ENCODE measurements around the gene IQGAP1.
A peak's percentile ranks its signal among the peaks of the same experiment; 100 is the strongest.

Gene IQGAP1

GRCh38 chr15:90393040-90393439 lies 5.0 kb downstream of the IQGAP1 start:
- TF ChIP-seq CTCF (IDR thresholded peaks at IDR 0.05; ENCODE audit: extremely low read depth, missing control alignments), result no peak

GRCh38 chr15:90394074-90394473 lies 6.0 kb downstream of the IQGAP1 start:
- TF ChIP-seq CTCF (IDR thresholded peaks at IDR 0.05; ENCODE audit: extremely low read depth, missing control alignments), result no peak
- no peak for DNase-seq (ENCODE audit: low spot score)

More at GRCh38 chr15:90393040-90393439, 5.0 kb downstream of the IQGAP1 start:
- DNase-seq (ENCODE audit: low spot score), result no peak

GRCh38 chr15:90394748-90395442 lies 6.9 kb downstream of the IQGAP1 start:
- DNase-seq (ENCODE audit: low spot score), result no peak
- no peak for TF ChIP-seq CTCF (IDR thresholded peaks at IDR 0.05; ENCODE audit: extremely low read depth, missing control alignments)

GRCh38 chr15:90396321-90396720 lies 8.3 kb downstream of the IQGAP1 start:
- DNase-seq (ENCODE audit: low spot score), result no peak
- TF ChIP-seq CTCF (IDR thresholded peaks at IDR 0.05; ENCODE audit: extremely low read depth, missing control alignments), result no peak

DNA sequence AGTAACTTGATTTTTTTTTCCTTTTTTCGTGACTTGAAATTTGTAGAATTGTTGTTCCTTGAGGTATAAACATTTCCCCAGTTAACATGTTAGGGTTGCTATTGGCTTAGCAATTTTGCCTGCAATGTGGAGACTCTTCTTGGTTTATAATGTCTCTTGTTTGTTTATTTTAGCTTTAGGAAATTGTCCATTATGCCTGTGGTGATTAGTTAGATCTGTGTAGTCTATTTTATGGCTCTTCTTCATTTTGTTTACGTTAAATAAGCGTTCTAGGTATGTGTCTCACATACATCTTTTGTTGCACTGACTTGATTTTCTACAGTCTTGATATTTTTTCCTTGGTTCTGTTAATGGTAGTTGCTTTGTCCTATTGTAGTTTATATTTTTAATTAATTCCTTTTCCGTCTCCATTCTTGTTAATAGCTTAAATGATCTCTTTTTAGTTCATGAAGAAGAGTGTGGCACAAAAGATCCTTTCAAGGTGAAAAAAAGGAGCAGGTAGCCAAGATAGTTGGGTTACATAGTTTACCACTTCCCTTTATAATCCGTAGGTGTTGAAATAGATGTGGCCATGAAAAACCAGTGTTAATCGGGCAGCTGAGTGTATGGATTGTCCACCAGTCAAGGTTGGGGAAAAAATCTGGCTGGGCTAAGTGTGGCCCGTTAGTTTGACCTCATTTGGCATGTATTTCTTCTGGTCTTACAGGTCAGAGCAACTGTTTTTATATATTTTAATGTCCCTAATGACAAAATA lies 12.1 kb downstream of the IQGAP1 start:
- no peak for TF ChIP-seq CTCF (IDR thresholded peaks at IDR 0.05; ENCODE audit: extremely low read depth, missing control alignments)
- no peak for DNase-seq (ENCODE audit: low spot score)

DNA sequence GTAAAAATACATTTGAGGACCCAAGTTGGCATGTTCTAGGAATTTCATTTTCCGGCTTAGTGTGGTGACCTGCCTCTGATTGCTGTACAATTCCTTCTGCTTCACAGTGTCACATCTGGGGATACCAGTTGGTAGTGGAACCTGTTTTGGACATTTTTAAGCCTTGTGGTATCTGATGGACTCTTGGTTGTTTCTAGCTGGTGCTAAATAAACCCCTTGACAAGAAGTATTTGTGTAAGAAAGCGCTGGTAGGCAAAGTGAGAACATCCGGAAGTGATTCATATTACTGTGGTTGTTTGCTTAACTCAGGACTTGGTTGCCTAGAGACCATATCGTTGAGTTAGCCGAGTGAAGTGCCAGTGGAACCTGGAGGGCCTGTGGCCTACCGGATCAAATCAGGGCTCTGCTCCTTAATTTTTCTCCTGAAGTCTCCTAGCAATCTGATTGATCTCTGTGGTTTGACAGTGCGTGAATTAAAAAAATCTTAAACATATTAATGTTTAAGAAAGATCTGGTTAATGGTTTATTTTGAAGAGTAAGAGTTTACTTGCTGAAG lies 12.8 kb downstream of the IQGAP1 start:
- TF ChIP-seq CTCF (IDR thresholded peaks at IDR 0.05; ENCODE audit: extremely low read depth, missing control alignments), result no peak
- DNase-seq (ENCODE audit: low spot score), result peak; percentile 79

- TF ChIP-seq CTCF (IDR thresholded peaks at IDR 0.05; ENCODE audit: extremely low read depth, missing control alignments), result no peak
- DNase-seq (ENCODE audit: low spot score), result no peak
Observed at GRCh38 chr15:90401495-90401894, 13.5 kb downstream of the IQGAP1 start.
